IPS-18a (cell line): ENCODE data around the gene CDKL2.
"Not testable (repeated sequence)": the region's sequence is repeated elsewhere in the genome, so short reads cannot be mapped to it uniquely, and the experiment has no call there.

Experiments used
- H3K27ac ChIP-seq: one replicate; pipeline ENCODE4 v1.5.1; 2013; ENCODE audit warnings: low read length
- H3K27me3 ChIP-seq: one replicate; pipeline ENCODE4 v1.6.1; 2013; ENCODE audit warnings: mild to moderate bottlenecking, low read length; ENCODE audit not compliant: control insufficient read depth, insufficient read depth
- H3K36me3 ChIP-seq: one replicate; pipeline ENCODE4 v1.6.1; 2013; ENCODE audit warnings: low read depth, low read length; ENCODE audit not compliant: control insufficient read depth
- H3K4me1 ChIP-seq: one replicate; pipeline ENCODE4 v1.6.1; 2013; ENCODE audit warnings: low read depth, low read length; ENCODE audit not compliant: control insufficient read depth
- H3K4me3 ChIP-seq: one replicate; pipeline ENCODE4 v1.5.1; 2013; ENCODE audit warnings: low read length
- H3K9ac ChIP-seq: one replicate; pipeline ENCODE4 v1.6.1; 2013; ENCODE audit warnings: mild to moderate bottlenecking, low read length, moderate library complexity
- H3K9me3 ChIP-seq: one replicate; pipeline ENCODE4 v1.6.1; 2013; ENCODE audit warnings: low read depth, low read length; ENCODE audit not compliant: control insufficient read depth

Gene CDKL2

DNA sequence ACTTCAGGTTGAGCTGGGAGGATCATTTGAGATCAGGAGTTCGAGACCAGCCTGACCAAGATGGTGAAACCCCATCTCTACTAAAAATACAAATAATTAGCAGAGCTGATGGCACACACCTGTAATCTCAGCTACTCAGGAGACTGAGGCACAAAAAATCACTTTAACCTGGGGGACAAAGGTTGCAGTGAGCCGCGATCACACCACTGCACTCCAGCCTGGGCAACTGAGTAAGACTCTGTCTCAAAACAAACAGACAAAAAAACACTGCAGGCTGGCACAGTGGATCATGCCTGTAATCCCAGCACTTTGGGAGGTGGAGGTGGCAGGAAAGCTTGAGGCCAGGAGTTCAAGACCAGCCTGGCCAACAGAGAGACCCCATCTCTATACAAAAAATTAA, 34.3 kb upstream of the CDKL2 start:
- peaks cover 19% of the 10 kb centered on the region for H3K4me1 ChIP-seq
- not testable (repeated sequence) for H3K27me3 ChIP-seq, H3K9ac ChIP-seq, H3K27ac ChIP-seq, H3K9me3 ChIP-seq, H3K4me3 ChIP-seq
- H3K36me3 ChIP-seq = peaks cover 28% of the 10 kb centered on the region

DNA sequence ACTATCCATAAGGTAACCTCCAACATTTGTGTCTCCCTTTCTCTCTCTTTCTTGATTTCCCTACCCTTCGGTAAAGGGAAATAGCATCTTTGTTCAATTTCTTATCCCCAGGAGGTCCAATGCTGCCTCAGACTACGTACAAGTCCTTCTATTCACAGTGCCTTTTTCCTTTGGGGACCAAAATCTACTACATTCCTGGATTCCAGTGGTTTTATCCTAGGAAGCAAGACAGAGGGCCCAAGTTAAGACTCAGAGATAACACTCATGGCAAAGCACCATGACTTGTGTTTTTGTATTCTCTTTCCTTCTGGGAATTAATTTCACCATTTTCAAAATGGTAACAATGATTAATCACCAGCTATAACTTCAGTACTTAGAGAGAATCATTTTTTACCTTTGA, 32.3 kb upstream of the CDKL2 start:
- H3K36me3 ChIP-seq = peaks cover 45% of the 10 kb centered on the region
- H3K27ac ChIP-seq = no peak overlapping the region
- H3K9me3 ChIP-seq = no peaks in the 10 kb centered on the region
- no peaks in the 10 kb centered on the region for H3K27me3 ChIP-seq
- H3K4me3 ChIP-seq = no peak overlapping the region
- H3K9ac ChIP-seq = no peak overlapping the region
- H3K4me1 ChIP-seq = peaks cover 4% of the 10 kb centered on the region

DNA sequence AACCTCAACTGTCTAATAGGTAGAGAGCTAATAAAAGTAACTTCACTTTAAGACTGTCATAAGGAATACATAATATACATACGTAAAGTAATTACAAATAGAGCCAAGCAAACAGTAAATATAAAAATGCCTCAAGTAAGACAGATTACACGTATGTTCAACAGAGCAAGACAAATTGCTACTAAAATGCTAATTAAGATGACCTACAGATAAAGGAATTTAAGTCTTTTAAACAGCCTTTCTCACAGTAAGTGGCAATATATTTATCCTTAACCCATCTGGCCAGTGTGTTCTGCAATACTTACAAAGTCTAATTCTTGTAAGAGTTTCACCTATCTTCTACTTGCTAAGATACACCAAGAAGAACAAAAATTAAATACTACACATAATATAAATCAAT, 30.2 kb upstream of the CDKL2 start:
- Histone ChIP-seq H3K4me1 (no peaks in the 10 kb centered on the region), H3K27ac (no peak overlapping the region), H3K4me3 (no peak overlapping the region), H3K9me3 (no peaks in the 10 kb centered on the region), H3K27me3 (no peaks in the 10 kb centered on the region), H3K36me3 (peaks cover 66% of the 10 kb centered on the region), H3K9ac (no peak overlapping the region)

DNA sequence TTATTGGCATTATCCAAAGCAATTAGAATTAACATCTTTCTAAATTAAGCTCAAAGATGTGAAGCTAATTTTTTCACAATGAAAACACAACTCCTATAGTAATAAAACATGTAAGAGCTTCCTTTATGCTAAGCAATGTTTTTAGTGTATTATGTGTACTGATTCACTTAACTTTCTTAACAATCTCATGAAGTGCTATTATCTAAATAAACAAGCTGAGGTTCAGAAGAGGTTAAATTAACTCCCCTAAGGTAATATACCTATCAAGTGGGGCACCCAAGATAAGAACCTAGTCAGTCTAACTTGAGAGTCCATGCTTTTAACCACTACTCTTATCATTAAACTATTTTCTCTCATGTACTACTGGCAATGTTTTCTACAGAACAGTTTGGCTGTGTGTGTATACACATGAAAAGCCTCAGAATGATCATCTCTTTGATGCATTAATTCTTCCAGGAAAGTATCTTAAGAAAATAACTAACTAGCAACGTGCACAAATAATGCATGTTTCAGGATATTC, 29.2 kb upstream of the CDKL2 start:
- no peaks in the 10 kb centered on the region for H3K27me3 ChIP-seq
- H3K4me1 ChIP-seq = no peaks in the 10 kb centered on the region
- H3K27ac ChIP-seq = no peak overlapping the region
- no peak overlapping the region for H3K4me3 ChIP-seq
- H3K9me3 ChIP-seq = no peaks in the 10 kb centered on the region
- H3K9ac ChIP-seq = no peak overlapping the region
- H3K36me3 ChIP-seq = peaks cover 75% of the 10 kb centered on the region

DNA sequence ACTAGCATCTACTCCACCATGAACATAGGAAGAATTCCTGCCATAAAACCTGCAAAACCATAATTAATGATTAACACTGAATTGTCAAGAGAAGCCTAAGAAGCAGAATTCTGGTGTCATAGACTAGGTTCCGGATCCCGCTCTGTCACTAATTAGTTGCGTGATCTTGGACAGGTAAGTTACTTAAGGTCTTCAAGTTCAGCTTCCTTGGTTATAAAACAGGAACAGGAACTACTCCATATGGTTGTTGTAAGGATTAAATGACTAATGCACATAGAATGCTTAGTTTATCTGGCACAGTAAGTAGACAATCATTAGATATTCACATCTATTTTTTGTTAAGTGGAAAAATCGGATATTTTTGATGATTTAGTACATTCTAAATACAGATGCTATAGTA, 28.5 kb upstream of the CDKL2 start:
- Histone ChIP-seq H3K9ac (no peak overlapping the region), H3K36me3 (peaks cover 82% of the 10 kb centered on the region), H3K4me3 (no peak overlapping the region), H3K4me1 (no peaks in the 10 kb centered on the region), H3K27me3 (no peaks in the 10 kb centered on the region), H3K9me3 (no peaks in the 10 kb centered on the region), H3K27ac (no peak overlapping the region)

DNA sequence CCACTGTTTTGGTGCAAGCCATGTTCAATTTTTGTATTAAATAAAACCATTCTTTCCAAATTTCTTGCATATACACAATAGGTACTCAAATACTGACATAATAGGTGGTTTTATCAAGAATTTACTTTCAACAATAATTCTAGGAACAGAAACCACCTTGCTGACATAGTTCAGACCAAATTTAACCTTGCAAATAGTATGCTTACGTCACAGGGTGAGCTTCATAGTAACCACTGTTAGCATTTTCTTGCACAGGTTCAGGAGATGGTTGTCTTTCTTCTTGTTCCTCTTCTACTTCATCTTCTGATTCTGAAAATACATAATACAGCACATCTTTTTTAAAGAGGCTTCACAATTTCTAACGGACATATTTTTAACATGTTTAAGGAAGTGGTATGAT, 25.2 kb upstream of the CDKL2 start:
- no peaks in the 10 kb centered on the region for H3K27me3 ChIP-seq
- no peak overlapping the region for H3K27ac ChIP-seq
- H3K36me3 ChIP-seq = peaks cover 97% of the 10 kb centered on the region
- H3K4me1 ChIP-seq = no peaks in the 10 kb centered on the region
- no peak overlapping the region for H3K9ac ChIP-seq
- H3K4me3 ChIP-seq = no peak overlapping the region
- H3K9me3 ChIP-seq = no peaks in the 10 kb centered on the region

DNA sequence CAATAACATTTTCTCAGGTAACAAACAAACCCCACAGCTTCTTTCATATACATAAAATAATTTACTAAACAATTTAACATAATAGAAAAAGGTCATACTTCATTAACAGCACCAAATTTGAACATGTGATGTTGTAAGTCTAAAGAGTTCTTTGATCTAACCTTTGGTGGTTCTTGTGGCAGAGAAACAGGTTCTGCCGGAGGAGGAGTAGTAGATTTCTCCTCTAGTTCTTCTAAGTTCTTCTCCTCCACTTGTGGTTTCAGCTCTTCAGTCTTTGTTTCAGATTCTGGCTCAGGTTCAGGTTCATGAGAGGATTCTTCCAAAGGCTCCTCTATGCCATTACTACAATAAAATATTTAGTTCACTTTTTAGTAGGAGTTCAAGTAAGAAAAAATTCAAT, 24.6 kb upstream of the CDKL2 start:
- no peak overlapping the region for H3K9ac ChIP-seq
- H3K27me3 ChIP-seq = no peaks in the 10 kb centered on the region
- peaks cover 96% of the 10 kb centered on the region for H3K36me3 ChIP-seq
- H3K4me3 ChIP-seq = no peak overlapping the region
- no peaks in the 10 kb centered on the region for H3K4me1 ChIP-seq
- H3K27ac ChIP-seq = no peak overlapping the region
- no peaks in the 10 kb centered on the region for H3K9me3 ChIP-seq

DNA sequence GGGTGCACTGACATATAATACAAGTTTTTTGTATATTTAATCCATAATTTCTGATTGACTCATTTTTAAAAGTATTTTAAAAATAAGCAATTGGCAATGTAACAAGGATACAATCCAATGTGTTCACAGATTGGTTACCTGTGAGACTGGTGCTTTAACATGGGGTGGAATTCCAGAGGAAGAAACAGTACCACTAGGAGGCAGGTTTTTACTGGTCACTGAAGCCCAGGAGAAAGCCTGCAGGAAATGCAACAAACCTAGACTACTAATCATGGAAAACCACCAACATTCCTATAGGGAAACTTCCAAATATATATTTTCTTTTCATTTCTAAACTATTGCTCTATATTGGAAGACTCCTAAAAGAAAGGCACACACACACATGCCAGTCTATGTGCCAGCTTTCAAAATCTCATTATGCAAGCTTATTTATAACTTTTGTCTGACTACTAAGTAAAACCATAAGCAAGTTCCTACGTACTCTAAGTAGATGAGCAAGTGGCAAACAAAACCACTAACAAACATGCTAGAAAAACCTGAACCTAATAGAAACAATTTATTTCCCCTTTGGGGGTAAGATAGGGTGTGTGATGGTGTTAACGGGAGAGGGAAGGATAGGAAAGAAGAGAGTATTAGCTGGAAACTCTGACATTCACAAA, 23.6 kb upstream of the CDKL2 start:
- Histone ChIP-seq H3K27ac (no peak overlapping the region), H3K27me3 (no peaks in the 10 kb centered on the region), H3K36me3 (peaks cover 96% of the 10 kb centered on the region), H3K4me3 (no peak overlapping the region), H3K9ac (no peak overlapping the region), H3K4me1 (no peaks in the 10 kb centered on the region), H3K9me3 (no peaks in the 10 kb centered on the region)

DNA sequence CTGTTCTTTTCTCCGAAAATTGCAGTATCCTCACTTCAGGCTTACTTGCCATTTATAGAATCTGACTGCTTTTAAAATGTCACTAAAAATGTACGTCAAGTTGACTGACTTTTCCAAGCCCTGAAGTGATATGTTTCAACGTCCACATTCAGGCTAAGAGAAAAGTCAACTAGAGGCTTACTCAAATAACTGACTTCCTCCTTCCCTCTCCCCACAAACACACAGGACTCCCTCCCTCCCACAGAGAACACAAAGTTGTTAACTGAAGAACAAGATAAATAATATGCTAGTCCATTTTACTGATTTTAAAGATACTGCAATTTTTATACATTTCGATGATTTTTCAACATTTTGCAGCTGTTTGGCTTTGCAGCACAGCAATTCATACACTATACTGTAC, 13.8 kb upstream of the CDKL2 start:
- peaks cover 69% of the 10 kb centered on the region for H3K36me3 ChIP-seq
- H3K9ac ChIP-seq = no peak overlapping the region
- H3K9me3 ChIP-seq = no peaks in the 10 kb centered on the region
- no peak overlapping the region for H3K4me3 ChIP-seq
- H3K27me3 ChIP-seq = no peaks in the 10 kb centered on the region
- no peak overlapping the region for H3K27ac ChIP-seq
- no peaks in the 10 kb centered on the region for H3K4me1 ChIP-seq

DNA sequence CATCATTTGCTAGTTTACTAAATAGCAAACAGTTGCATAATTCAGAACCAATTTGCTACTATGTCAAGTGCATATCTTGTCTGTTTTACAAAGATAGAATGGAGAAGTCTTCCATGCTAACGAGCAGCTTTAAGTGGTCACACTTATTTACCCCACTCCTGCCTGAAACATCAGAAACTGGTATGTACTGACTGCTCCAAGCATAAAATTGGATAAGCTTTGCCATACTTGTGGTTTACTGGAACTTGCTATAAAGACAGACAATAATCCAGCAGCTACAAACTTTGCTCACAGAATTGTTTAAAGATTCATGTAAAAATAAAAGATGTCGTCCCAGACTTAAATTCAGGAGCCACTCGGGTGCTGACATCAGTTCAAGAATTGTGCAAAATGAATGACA, 13.3 kb upstream of the CDKL2 start:
- no peak overlapping the region for H3K9ac ChIP-seq
- H3K36me3 ChIP-seq = peaks cover 64% of the 10 kb centered on the region
- H3K4me3 ChIP-seq = no peak overlapping the region
- no peak overlapping the region for H3K27ac ChIP-seq
- H3K9me3 ChIP-seq = no peaks in the 10 kb centered on the region
- no peaks in the 10 kb centered on the region for H3K27me3 ChIP-seq
- H3K4me1 ChIP-seq = no peaks in the 10 kb centered on the region

DNA sequence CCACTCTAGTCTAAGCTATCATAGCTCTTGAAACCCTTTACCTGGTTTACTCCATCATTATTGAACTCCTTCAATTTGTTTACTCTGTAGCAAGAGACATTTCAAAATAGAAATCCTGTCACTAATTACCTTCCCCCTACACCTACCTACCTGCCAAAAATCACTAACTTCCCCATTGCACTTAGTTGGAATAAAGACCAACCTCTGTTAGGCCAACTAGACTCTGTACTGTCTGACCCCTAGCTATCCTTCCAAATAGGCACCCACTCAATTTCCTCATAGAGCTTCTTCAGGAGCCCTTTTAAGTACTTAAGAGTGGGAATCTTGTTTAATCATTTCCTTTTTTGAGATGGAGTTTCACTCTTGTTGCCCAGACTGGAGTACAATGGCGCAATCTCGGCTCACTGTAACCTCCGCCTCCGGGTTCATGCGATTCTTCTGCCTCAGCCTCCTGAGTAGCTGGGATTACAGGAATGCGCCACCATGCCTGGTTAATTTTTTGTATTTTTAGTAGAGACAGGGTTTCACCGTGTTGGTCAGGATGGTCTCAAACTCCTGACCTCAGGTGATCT, 8.9 kb upstream of the CDKL2 start:
- no peaks in the 10 kb centered on the region for H3K9me3 ChIP-seq
- H3K36me3 ChIP-seq = peaks cover 20% of the 10 kb centered on the region
- no peaks in the 10 kb centered on the region for H3K4me1 ChIP-seq
- H3K27ac ChIP-seq = no peak overlapping the region
- H3K9ac ChIP-seq = no peak overlapping the region
- H3K4me3 ChIP-seq = no peak overlapping the region
- no peaks in the 10 kb centered on the region for H3K27me3 ChIP-seq

DNA sequence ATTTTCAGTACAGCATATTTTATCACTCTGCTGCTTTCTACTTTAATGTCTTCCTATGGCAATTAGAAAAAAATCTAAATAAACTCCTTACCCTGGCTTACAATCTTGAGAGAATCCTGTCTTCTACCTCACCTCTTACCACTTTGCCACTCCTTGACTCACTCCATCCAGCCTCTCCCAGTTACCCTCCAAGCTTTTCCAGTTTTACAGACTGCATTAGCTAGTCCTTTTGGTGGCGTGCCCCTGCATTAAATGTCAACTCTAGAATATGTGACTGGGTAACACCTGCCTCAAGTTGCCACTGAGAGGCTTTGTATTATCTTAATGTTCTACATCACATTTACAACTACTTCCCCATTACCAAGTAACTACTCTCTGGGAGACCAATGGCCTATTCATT, 7.5 kb upstream of the CDKL2 start:
- H3K9me3 ChIP-seq = no peaks in the 10 kb centered on the region

More for the DNA sequence above, 7.5 kb upstream of the CDKL2 start:
- no peak overlapping the region for H3K9ac ChIP-seq
- H3K36me3 ChIP-seq = peaks cover 8% of the 10 kb centered on the region
- no peaks in the 10 kb centered on the region for H3K4me1 ChIP-seq
- no peak overlapping the region for H3K27ac ChIP-seq
- H3K27me3 ChIP-seq = no peaks in the 10 kb centered on the region
- H3K4me3 ChIP-seq = no peak overlapping the region
